ENCODE measurements around the gene KRTDAP. TPM values are rescaled to one million over a fixed set of nuclear protein-coding genes. Genes with fewer than 3 reads are reported as not detected.
"Not testable (repeated sequence)": the region's sequence is repeated elsewhere in the genome, so short reads cannot be mapped to it uniquely, and the experiment has no call there.

Gene KRTDAP
- total RNA-seq, 1 experiment from 2014 or later: not detected

DNA sequence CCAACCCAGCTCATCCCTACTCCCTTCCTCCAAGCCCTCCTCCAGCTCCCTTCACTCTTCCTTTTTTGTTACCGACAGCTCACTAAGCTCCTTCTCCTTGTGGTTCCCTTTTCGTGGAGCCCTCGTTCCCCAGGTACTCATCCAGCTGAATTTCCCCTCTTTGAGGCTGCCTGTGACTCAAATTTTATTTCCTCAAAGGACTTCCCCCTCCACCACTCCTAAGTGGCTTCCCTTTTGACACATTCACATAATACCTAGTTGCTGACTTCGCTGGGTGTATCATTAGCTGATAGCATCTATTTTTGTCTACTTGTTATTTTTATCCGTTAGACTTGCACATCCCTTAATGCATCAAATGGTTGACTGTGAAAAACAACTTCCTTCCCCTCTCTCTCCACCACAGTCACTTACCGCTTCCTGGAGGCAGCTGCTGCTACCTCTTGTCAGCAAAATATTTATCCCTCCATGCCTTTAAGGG, 27.7 kb downstream of the KRTDAP start:
- H3K36me3 ChIP-seq (ENCODE audit: insufficient read depth, low read length, poor library complexity, severe bottlenecking): no peaks in the 10 kb centered on the region
- no TSS peak for BruUV-seq (replicated peaks)
- no peak overlapping the region for H3K27ac ChIP-seq (ENCODE audit: low read depth, low read length, poor library complexity, severe bottlenecking)
- TF ChIP-seq EZH2 (IDR thresholded peaks at IDR 0.05; ENCODE audit: borderline replicate concordance, low read depth, low read length, poor library complexity, severe bottlenecking) (no peak), CTCF (conservative IDR thresholded peaks at IDR 0.05; ENCODE audit: low read depth, low read length) (no peak)
- H3K27me3 ChIP-seq (replicated peaks; ENCODE audit: insufficient read depth, low read depth, low read length, poor library complexity): no peaks in the 10 kb centered on the region
- POLR2A ChIA-PET (ENCODE audit: low non-redundant PET): no interaction called here
- DNase-seq (ENCODE audit: low spot score): no peak
- no peaks in the 10 kb centered on the region for H3K4me1 ChIP-seq (ENCODE audit: insufficient read depth, low read length, poor library complexity, severe bottlenecking)
- intact Hi-C loops (cut with micrococcal nuclease; ENCODE audit: unreplicated experiment): no loop called here
- no peak overlapping the region for H3K4me3 ChIP-seq (ENCODE audit: low read depth, low read length, poor library complexity, severe bottlenecking)
- H3K9me3 ChIP-seq (ENCODE audit: low read depth, low read length, poor library complexity, severe bottlenecking): no peaks in the 10 kb centered on the region
- CTCF ChIA-PET: no interaction called here

DNA sequence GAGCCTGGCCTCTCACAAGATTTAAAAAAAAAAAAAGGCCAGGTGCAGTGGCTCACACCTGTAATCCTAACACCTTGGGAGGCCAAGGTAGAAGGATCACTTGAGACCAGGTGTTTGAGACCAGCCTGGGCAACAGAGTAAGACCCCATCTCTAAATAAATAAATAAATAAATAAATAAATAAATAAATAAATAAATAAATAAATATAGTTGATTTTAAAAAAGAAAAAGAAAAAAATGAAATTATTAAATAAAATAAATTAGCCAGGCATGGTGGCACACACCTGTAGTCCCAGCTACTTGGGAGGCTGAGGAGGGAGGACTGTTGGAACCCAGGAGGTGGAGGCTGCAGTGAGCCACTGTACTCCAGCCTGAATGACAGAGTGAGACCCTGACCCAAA, 28.5 kb downstream of the KRTDAP start:
- BruUV-seq (replicated peaks); DNase-seq (ENCODE audit: low spot score); H3K9me3 ChIP-seq (ENCODE audit: low read depth, low read length, poor library complexity, severe bottlenecking); CTCF ChIA-PET; H3K27me3 ChIP-seq (replicated peaks; ENCODE audit: insufficient read depth, low read depth, low read length, poor library complexity); intact Hi-C loops (cut with micrococcal nuclease; ENCODE audit: unreplicated experiment); H3K4me1 ChIP-seq (ENCODE audit: insufficient read depth, low read length, poor library complexity, severe bottlenecking); H3K36me3 ChIP-seq (ENCODE audit: insufficient read depth, low read length, poor library complexity, severe bottlenecking); H3K27ac ChIP-seq (ENCODE audit: low read depth, low read length, poor library complexity, severe bottlenecking); POLR2A ChIA-PET (ENCODE audit: low non-redundant PET); H3K4me3 ChIP-seq (ENCODE audit: low read depth, low read length, poor library complexity, severe bottlenecking): not testable (repeated sequence)

DNA sequence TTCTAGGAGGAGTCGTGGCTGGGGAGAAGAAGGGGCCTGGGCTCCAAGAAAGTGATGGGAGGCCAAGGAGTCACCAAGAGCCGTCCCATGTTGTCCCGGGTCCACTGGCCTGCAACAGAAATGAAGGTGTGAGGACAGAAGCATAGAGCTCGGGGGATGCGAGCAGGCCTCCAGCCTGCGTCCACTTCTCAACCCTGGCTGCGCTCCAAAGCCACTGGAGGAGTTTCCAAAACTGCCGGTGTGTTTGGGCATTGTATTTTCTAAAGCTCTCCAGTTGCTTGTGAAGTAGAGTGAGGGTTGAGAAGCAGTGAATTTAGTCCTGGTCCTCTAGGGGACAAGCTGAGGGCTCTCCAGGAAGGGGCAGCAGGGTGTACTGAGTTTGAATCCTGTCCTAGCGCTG, 29.2 kb downstream of the KRTDAP start:
- H3K36me3 ChIP-seq (ENCODE audit: insufficient read depth, low read length, poor library complexity, severe bottlenecking): no peaks in the 10 kb centered on the region
- intact Hi-C loops (cut with micrococcal nuclease; ENCODE audit: unreplicated experiment): no loop called here
- no peak for DNase-seq (ENCODE audit: low spot score)
- no peak for TF ChIP-seq CTCF (conservative IDR thresholded peaks at IDR 0.05; ENCODE audit: low read depth, low read length)
- no peak for TF ChIP-seq EZH2 (IDR thresholded peaks at IDR 0.05; ENCODE audit: borderline replicate concordance, low read depth, low read length, poor library complexity, severe bottlenecking)
- CTCF ChIA-PET: no interaction called here
- no TSS peak for BruUV-seq (replicated peaks)
- no peaks in the 10 kb centered on the region for H3K4me1 ChIP-seq (ENCODE audit: insufficient read depth, low read length, poor library complexity, severe bottlenecking)
- no peaks in the 10 kb centered on the region for H3K27me3 ChIP-seq (replicated peaks; ENCODE audit: insufficient read depth, low read depth, low read length, poor library complexity)
- POLR2A ChIA-PET (ENCODE audit: low non-redundant PET): no interaction called here
- H3K9me3 ChIP-seq (ENCODE audit: low read depth, low read length, poor library complexity, severe bottlenecking): no peaks in the 10 kb centered on the region
- no peak overlapping the region for H3K27ac ChIP-seq (ENCODE audit: low read depth, low read length, poor library complexity, severe bottlenecking)
- H3K4me3 ChIP-seq (ENCODE audit: low read depth, low read length, poor library complexity, severe bottlenecking): no peak overlapping the region

- Histone ChIP-seq H3K9me3 (ENCODE audit: low read depth, low read length, poor library complexity, severe bottlenecking) (no peaks in the 10 kb centered on the region), H3K36me3 (ENCODE audit: insufficient read depth, low read length, poor library complexity, severe bottlenecking) (no peaks in the 10 kb centered on the region), H3K4me1 (ENCODE audit: insufficient read depth, low read length, poor library complexity, severe bottlenecking) (no peaks in the 10 kb centered on the region), H3K27me3 (replicated peaks; ENCODE audit: insufficient read depth, low read depth, low read length, poor library complexity) (no peaks in the 10 kb centered on the region), H3K4me3 (ENCODE audit: low read depth, low read length, poor library complexity, severe bottlenecking) (no peak overlapping the region), H3K27ac (ENCODE audit: low read depth, low read length, poor library complexity, severe bottlenecking) (no peak overlapping the region)
- POLR2A ChIA-PET (ENCODE audit: low non-redundant PET): no interaction called here
- TF ChIP-seq CTCF (conservative IDR thresholded peaks at IDR 0.05; ENCODE audit: low read depth, low read length) (no peak), EZH2 (IDR thresholded peaks at IDR 0.05; ENCODE audit: borderline replicate concordance, low read depth, low read length, poor library complexity, severe bottlenecking) (no peak)
- CTCF ChIA-PET: interaction anchor here (0.7 kb wide), 1 partner anchor 391 kb away, joined by 5 read pairs; no protein-coding TSS in a partner anchor
- DNase-seq (ENCODE audit: low spot score): no peak
- no TSS peak for BruUV-seq (replicated peaks)
- intact Hi-C loops (cut with micrococcal nuclease; ENCODE audit: unreplicated experiment): no loop called here
These were observed 29.7 kb downstream of the KRTDAP start for GRCh38 chr19:35460608-35461007.

Data from A673 (cell line).